HAP-1 (cell line): ENCODE data around the gene PRKACB.

Experiments used
- DNase-seq, 2 experiments: peaks; one replicate each; pipeline ENCODE4 v3.0.0-alpha.2; 2016 to 2020; ENCODE audit warnings: low spot score in 2 of 2
- H3K27me3 ChIP-seq: fragments of 250-450 bp; sonication (Bioruptor Pico); 2 replicates; pipeline ENCODE4 v1.5.1; 2020; ENCODE audit warnings: low read depth, mild to moderate bottlenecking, moderate library complexity
- H3K36me3 ChIP-seq: fragments of 250-450 bp; sonication (Bioruptor Pico); replicated peaks from 2 replicates; pipeline ENCODE4 v1.5.1; 2020; ENCODE audit warnings: mild to moderate bottlenecking
- H3K4me1 ChIP-seq: fragments of 250-450 bp; sonication (Bioruptor Pico); 2 replicates; pipeline ENCODE4 v1.5.1; 2020; ENCODE audit warnings: mild to moderate bottlenecking
- H3K4me3 ChIP-seq: fragments of 250-450 bp; sonication (Bioruptor Pico); 2 replicates; pipeline ENCODE4 v1.5.1; 2020; ENCODE audit warnings: mild to moderate bottlenecking, moderate library complexity
- H3K9me3 ChIP-seq: fragments of 250-450 bp; sonication (Bioruptor Pico); 2 replicates; pipeline ENCODE4 v1.5.1; 2020; ENCODE audit warnings: mild to moderate bottlenecking, moderate library complexity
- in situ Hi-C: fragments of 300-500 bp; cut with MboI; formaldehyde crosslinking; loops from 3 replicates; pipeline ENCODE4 v1.14.3; 2020; ENCODE audit warnings: low sequenced_read_pairs, inconsistent platforms, mixed read lengths

The PRKACB gene

DNA sequence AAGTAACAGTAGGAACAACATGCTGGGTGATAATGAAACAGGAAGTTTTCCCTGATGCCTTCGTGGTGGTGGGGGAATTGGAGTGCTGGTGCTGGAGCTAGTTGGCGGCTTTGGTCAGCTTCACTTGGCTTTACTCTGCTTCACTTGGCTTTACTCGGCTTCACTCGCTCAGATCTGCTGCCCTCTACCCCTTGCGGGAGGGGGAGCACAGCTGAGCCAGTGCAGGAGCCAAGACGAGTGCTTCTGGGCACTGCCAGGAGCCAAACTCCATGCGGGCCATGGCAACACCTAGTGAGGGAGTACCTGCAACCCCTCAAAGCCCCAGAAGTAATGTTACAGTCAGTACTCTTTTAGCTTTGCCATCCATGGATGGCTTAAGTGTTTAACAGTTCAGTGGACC, 10.6 kb upstream of the PRKACB start:
- no peaks in the 10 kb centered on the region for H3K27me3 ChIP-seq
- in situ Hi-C loops, result loop anchor here (25.0 kb wide), 1 partner anchor 629 kb away; no protein-coding TSS in a partner anchor
- DNase-seq, result no peak
- 0 out of 2 replicates have a peak, but pooled peaks cover under 1% of the 10 kb centered on the region for H3K9me3 ChIP-seq
- H3K4me1 ChIP-seq, result no peaks in the 10 kb centered on the region
- no peaks in the 10 kb centered on the region for H3K36me3 ChIP-seq
- no peak overlapping the region for H3K4me3 ChIP-seq

DNA sequence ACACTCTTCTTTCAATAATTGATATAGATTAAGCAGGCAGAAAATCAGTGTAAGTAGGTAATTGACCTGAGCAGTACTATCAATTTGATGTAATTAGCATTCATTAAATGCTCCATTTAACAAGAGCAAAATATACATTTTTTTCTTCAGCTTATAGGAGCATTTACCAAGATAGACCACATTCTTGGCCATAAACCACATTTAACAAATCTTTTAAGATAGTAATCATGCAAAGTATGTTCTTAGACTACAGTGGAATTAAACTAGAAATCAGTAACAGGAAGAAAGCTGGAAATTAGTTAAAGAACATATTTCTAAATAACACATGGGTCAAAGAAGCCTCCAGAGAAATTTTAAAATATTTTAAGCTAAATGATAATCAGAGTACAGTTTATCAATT, 8.7 kb upstream of the PRKACB start:
- H3K4me1 ChIP-seq, result no peaks in the 10 kb centered on the region
- no peak for DNase-seq
- no peaks in the 10 kb centered on the region for H3K27me3 ChIP-seq
- in situ Hi-C loops, result loop anchor here (25.0 kb wide), 1 partner anchor 627 kb away; no protein-coding TSS in a partner anchor
- 0 out of 2 replicates have a peak, but pooled peaks cover 2% of the 10 kb centered on the region for H3K9me3 ChIP-seq
- no peaks in the 10 kb centered on the region for H3K36me3 ChIP-seq
- no peak overlapping the region for H3K4me3 ChIP-seq

DNA sequence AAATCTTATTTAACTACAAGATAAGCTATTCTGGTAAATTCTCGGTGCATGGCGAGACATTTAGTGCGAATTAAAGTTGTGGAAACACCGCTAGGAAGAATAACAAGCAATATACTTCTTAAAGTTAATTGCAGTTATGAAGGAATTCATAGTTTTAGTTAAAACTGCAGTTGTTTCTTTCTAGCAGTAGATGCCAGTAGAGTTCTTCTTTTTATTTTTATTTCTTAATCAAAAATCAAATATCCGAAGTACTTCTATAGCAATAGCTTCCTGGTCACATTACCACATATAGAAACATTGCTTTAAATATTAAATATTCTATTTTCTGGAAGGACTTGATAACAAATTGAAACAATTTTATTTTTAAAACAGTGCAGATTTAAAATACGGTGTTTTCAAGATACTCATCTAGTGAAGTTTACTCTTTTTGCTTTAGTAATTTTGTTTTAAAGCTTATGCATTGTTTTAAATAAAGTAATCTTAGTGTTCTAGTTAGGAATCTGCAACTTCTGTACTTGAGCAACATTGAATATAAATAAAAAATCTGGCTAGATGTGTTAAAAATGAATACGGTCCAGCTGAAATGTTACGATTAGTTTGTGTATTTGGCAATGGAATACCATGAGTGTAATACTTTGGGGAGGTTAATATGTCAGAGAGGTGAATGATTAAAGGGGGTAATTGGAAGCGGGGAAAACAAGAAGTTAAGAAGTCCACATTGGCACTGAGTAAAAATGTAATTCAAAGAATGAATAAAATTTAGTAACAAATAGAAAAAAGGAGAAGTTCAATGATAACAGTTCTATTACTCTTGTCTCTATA, 2.7 kb upstream of the PRKACB start:
- H3K36me3 ChIP-seq, result no peaks in the 10 kb centered on the region
- H3K4me1 ChIP-seq, result no peaks in the 10 kb centered on the region
- no peaks in the 10 kb centered on the region for H3K27me3 ChIP-seq
- in situ Hi-C loops, result loop anchor here (25.0 kb wide), 1 partner anchor 621 kb away; no protein-coding TSS in a partner anchor
- DNase-seq, result peak in 1 of 2 experiments; percentile 7
- H3K9me3 ChIP-seq, result 0 out of 2 replicates have a peak, but pooled peaks cover 2% of the 10 kb centered on the region
- no peak overlapping the region for H3K4me3 ChIP-seq

DNA sequence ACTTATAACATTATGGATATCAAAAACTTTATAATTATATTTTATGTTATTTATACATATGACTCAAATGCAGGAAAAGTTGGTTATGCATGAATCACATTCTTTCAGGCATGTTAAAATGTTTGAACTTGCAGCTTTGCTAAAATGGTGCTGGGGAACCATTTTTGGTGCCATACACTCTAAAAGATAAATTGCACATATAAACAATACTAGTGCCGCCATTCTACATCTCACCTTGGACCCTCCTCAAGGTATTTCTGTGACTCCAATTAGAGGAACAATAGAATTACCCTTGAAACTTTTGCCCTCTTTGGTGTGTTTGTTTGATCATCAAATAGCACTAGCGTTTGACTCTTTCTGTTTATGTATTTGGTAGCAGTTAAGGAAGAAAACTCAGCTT, 997 bp downstream of the PRKACB start:
- Histone ChIP-seq H3K27me3 (no peaks in the 10 kb centered on the region), H3K4me3 (no peak overlapping the region), H3K4me1 (no peaks in the 10 kb centered on the region), H3K9me3 (no peaks in the 10 kb centered on the region), H3K36me3 (no peaks in the 10 kb centered on the region)
- DNase-seq, result no peak
- in situ Hi-C loops, result loop anchor here (25.0 kb wide), 1 partner anchor 617 kb away; no protein-coding TSS in a partner anchor

DNA sequence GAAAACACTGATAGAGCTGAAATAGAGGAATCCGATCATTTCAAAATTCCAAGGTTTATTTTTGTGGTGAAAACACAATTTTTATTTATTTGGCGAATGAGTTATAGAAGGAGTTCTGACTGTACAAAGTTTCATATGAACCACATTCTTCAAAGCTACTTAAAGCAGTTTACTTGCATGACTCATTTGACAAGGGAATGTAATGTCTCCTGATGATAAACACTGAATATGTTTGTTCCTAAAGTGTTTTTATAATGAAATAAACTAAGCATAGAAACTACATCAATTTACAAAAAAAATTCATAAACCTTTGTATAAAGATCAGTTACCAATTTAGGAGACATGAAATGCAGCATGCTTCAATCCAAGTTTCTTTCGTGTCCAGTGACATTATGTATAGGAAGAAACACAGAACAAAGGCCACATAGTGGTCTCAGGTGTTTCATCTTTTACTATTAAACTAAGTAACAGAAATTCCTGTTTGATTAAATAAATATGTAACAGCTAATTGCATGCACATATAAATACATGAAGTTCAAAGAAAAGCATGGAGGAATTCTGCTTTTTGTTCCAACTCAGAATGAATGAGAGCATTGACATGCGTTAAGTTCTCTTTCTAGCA, 2.5 kb downstream of the PRKACB start:
- no peak overlapping the region for H3K4me3 ChIP-seq
- H3K36me3 ChIP-seq, result no peaks in the 10 kb centered on the region
- in situ Hi-C loops, result loop anchor here (25.0 kb wide), 1 partner anchor 616 kb away; no protein-coding TSS in a partner anchor
- no peaks in the 10 kb centered on the region for H3K4me1 ChIP-seq
- no peaks in the 10 kb centered on the region for H3K9me3 ChIP-seq
- no peak for DNase-seq
- H3K27me3 ChIP-seq, result no peaks in the 10 kb centered on the region

DNA sequence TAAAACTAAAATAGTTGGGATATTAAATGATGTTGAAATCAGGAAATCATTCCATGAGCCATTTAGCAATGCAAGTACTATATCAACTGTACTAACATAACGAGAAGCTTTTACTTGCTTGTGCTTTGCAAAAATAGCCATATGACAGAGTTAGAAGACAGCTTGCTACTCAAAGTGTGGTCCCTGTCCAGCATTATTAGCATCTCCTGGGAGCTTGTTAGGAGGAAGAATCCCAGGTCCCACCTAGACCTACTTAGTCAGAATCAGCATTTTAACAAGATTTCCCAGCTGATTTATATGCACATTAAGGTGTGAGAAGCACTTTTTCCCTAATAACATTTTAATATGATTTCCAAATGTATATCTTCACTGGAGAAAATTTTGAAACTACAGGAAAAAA, 4.7 kb downstream of the PRKACB start:
- in situ Hi-C loops, result loop anchor here (25.0 kb wide), 1 partner anchor 614 kb away; no protein-coding TSS in a partner anchor
- no peaks in the 10 kb centered on the region for H3K9me3 ChIP-seq

DNA sequence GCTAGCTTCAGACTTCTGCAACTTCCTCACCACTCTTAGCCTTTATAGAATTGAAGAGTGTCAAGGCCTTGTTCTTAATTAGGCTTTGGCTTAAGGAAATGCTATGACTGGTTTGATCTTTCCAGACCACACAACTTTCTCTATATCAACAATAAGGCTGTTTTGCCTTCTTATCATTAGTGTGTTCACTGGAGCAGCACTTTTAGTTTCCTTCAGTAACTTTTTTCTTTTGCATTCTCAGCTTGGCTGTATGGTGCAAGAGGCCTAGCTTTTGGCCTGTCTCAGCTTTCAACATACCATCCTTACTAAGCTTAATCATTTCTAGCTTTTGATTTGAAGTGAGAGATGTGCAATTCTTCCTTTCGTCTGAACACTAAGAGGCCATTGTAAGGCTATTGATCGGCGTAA, 8.6 kb downstream of the PRKACB start:
- H3K4me3 ChIP-seq, result no peak overlapping the region
- DNase-seq, result no peak
- H3K27me3 ChIP-seq, result no peaks in the 10 kb centered on the region
- in situ Hi-C loops, result loop anchor here (25.0 kb wide), 2 partner anchors 285 to 460 kb away; no protein-coding TSS in a partner anchor
- no peaks in the 10 kb centered on the region for H3K4me1 ChIP-seq
- no peaks in the 10 kb centered on the region for H3K9me3 ChIP-seq
- H3K36me3 ChIP-seq, result no peaks in the 10 kb centered on the region

More for the DNA sequence above, 4.7 kb downstream of the PRKACB start:
- H3K36me3 ChIP-seq, result no peaks in the 10 kb centered on the region
- H3K4me3 ChIP-seq, result no peak overlapping the region
- no peak for DNase-seq
- no peaks in the 10 kb centered on the region for H3K27me3 ChIP-seq
- no peaks in the 10 kb centered on the region for H3K4me1 ChIP-seq

DNA sequence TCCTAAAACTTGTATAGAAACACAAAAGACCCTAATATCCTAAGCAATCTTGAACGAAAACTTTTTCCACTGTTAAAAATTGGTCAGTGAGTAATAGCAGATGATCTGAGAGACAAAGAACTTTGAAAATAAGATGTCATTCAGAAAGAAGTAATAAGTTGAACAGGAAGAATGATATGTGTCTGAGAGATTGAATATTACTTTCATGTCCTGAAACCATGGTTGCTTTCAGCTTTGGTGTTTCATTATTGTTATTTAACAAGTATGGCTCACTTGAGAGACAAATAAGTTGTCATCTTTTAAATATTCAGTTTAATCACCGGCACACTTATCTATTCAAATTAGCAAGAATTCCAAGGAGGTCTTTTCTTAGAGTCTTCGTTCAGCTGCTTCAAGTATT, 11.4 kb downstream of the PRKACB start:
- no peaks in the 10 kb centered on the region for H3K36me3 ChIP-seq
- no peak overlapping the region for H3K4me3 ChIP-seq
- no peaks in the 10 kb centered on the region for H3K9me3 ChIP-seq
- no peaks in the 10 kb centered on the region for H3K27me3 ChIP-seq
- H3K4me1 ChIP-seq, result no peaks in the 10 kb centered on the region
- DNase-seq, result no peak
- in situ Hi-C loops, result loop anchor here (25.0 kb wide), 2 partner anchors 282 to 457 kb away; no protein-coding TSS in a partner anchor

DNA sequence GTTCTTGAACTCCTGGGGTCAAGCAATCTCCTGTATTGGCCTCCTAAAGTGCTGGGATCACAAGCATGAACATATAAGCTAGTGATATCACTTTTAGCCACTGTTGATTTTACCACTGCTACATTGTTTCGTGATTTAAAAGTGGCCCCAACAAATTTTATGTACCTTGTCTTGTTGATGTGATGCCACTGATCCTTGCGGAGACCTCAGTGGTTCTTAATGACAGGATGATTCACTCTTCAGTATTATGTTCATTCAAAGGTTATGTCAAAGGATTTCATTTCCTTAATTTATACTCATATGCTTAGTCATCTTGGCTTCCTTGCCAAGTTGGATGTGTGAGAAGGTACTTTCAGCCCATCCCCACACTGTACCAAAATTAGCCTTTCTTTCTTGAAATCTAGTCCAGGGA, 12.1 kb downstream of the PRKACB start:
- in situ Hi-C loops, result loop anchor here (25.0 kb wide), 2 partner anchors 281 to 456 kb away; no protein-coding TSS in a partner anchor
- DNase-seq, result no peak
- Histone ChIP-seq H3K4me3 (no peak overlapping the region), H3K4me1 (no peaks in the 10 kb centered on the region), H3K36me3 (no peaks in the 10 kb centered on the region), H3K27me3 (no peaks in the 10 kb centered on the region), H3K9me3 (no peaks in the 10 kb centered on the region)

DNA sequence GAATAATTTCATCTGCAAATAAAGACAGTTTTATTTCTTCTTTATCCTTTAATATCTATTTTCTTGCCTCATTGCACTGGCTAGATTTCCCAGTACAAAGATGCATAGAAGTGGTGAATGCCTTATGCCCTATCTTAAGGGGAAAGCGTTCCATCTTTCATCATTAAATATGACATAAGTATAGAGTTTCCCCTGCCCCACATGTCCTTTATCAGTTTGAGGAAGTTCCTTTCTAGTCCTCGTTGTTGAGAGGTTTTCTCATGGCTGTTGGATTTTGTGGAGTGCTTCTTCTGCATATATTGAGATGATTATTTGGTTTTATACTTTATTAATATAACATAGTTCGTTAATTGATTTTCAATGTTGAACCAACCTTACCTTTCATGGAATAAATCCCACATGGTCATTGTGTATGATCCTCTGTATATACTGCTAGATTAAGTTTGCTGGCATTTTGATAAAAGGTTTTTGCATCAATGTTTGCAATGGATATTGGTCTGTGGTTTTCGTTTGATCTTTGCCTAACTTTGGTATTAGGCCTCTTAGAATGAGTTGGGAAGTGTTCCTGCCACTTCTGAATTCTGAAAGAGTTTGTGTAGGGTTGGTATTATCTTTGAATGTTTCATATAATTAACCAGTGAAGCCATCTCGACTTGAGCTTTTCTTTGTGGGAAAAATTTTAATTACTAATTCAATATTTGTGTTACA, 15.6 kb downstream of the PRKACB start:
- no peaks in the 10 kb centered on the region for H3K4me1 ChIP-seq
- in situ Hi-C loops, result loop anchor here (25.0 kb wide), 2 partner anchors 278 to 453 kb away; no protein-coding TSS in a partner anchor
- no peak for DNase-seq
- no peak overlapping the region for H3K4me3 ChIP-seq
- no peaks in the 10 kb centered on the region for H3K36me3 ChIP-seq
- H3K27me3 ChIP-seq, result no peaks in the 10 kb centered on the region
- no peaks in the 10 kb centered on the region for H3K9me3 ChIP-seq

DNA sequence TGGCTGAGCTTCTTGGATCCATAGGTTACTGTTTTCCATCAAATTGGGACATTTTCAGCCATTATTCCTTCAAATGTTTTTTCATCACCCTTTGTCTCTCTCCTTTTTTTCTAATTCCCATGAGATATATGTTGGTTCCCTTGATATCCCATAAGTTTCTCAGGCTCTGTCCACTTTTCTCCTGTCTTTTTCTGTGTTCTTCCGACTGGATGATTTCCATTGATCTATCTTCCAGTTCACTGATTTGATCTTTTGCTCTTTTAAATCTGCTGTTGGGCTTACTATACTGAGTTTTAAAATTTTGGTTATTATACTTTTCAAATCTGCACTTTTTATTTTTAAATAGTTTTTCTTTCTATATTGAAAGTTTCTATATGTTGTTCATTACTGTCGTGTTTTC, 18.2 kb downstream of the PRKACB start:
- Histone ChIP-seq H3K4me3 (no peak overlapping the region), H3K27me3 (no peaks in the 10 kb centered on the region), H3K4me1 (no peaks in the 10 kb centered on the region), H3K36me3 (no peaks in the 10 kb centered on the region), H3K9me3 (no peaks in the 10 kb centered on the region)
- in situ Hi-C loops, result loop anchor here (25.0 kb wide), 2 partner anchors 275 to 450 kb away; no protein-coding TSS in a partner anchor
- DNase-seq, result no peak

DNA sequence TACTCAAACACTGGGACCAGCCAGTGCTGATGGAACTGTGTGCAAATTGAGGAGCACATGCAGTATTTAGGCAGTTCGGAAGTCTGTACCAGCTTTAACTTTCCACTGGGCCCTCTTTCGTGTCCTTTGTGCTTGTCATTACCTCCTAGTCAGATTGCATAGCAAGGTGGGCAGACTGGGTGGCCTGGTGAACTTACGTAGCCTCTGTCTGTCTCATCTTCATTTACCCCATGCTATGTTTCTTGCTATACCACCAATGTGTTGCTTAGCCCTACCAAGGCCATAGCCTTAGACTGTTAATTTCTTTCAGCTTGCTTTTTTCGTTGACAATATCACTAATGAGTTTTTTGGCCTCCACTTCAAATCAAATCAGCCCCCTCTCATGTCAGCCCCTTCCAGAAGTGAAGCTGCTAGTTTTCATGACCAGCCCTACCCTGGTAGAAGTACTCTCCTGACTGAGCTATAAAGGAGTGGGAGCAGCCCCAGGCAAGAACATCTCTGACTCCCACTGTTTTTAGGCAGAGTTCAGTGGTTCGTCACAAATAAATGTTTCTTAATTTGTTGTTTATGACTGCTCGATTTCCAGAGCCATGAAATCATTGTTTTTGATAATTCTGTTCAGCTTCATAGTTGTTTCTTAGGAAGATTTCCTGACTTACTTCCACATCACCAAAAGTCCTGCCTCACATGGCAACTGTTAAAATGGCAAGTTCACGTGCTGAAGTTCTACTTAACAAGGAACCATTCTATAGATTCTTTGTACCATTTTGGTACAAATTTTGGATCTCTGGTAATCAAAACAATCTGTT, 19.3 kb downstream of the PRKACB start:
- Histone ChIP-seq H3K27me3 (no peaks in the 10 kb centered on the region), H3K9me3 (no peaks in the 10 kb centered on the region), H3K4me3 (no peak overlapping the region), H3K36me3 (no peaks in the 10 kb centered on the region), H3K4me1 (no peaks in the 10 kb centered on the region)
- in situ Hi-C loops, result loop anchor here (25.0 kb wide), 2 partner anchors 274 to 449 kb away; no protein-coding TSS in a partner anchor
- DNase-seq, result no peak
